Lower lobe of right lung (tissue), 2 donors: ENCODE results near the gene ZFP3. TPM values are rescaled to one million over a fixed set of nuclear protein-coding genes. Genes with fewer than 3 reads are reported as not detected.

Source experiments
- ATAC-seq, 2 donors: fragments of 200-7000 bp; cut with Tn5 transposase; one replicate each; pipeline ENCODE4 v1.9.1; 2020 to 2022; ENCODE audit warnings: mild to moderate bottlenecking in 2 of 2, moderate library complexity in 2 of 2
- DNase-seq: peaks from one replicate; pipeline ENCODE4 v3.0.0-alpha.2; 2020
- H3K27ac ChIP-seq: fragments of 200-600 bp; one replicate; pipeline ENCODE4 v1.8.0; 2022
- H3K27me3 ChIP-seq: fragments of 200-600 bp; one replicate; pipeline ENCODE4 v1.8.0; 2022; ENCODE audit warnings: low read depth
- H3K36me3 ChIP-seq: fragments of 200-600 bp; one replicate; pipeline ENCODE4 v1.8.0; 2022; ENCODE audit warnings: mild to moderate bottlenecking
- H3K4me1 ChIP-seq: fragments of 200-600 bp; one replicate; pipeline ENCODE4 v1.8.0; 2022
- H3K4me3 ChIP-seq: fragments of 200-600 bp; one replicate; pipeline ENCODE4 v1.8.0; 2022; ENCODE audit warnings: mild to moderate bottlenecking
- H3K9me3 ChIP-seq: fragments of 200-600 bp; one replicate; pipeline ENCODE4 v1.8.0; 2022
- intact Hi-C: fragments of 100-400 bp; cut with DNase I; formaldehyde crosslinking; loops from one replicate; pipeline ENCODE4 v1.11.0; 2022
- total RNA-seq: library from RNA; stranded (reverse); fragmentation: NEBNext Ultra II Directional; extraction: Animal tissue kit (Norgen Biotek cat#: 25700); gene quantifications from one replicate; pipeline ENCODE4 v1.2.1, GENCODE V29; 2021
- TF ChIP-seq, protein P1 (sequence below): fragments of 200-600 bp; IDR thresholded peaks from one replicate; pipeline ENCODE4 v1.8.0; 2022; ENCODE audit warnings: antibody characterized with exemption, mild to moderate bottlenecking
- donor health status: DM: no; HTN: yes; CAD: no; lungs with severe emphysema.

Gene ZFP3
- total RNA-seq, 1 donor from 2014 or later: 7.1 TPM

GRCh38 chr17:5100832-5101231, 22.6 kb downstream of the ZFP3 start:
- Histone ChIP-seq H3K4me3 (no peak overlapping the region), H3K4me1 (peaks cover 13% of the 10 kb centered on the region), H3K36me3 (peaks cover 5% of the 10 kb centered on the region), H3K9me3 (peaks cover 12% of the 10 kb centered on the region), H3K27me3 (peaks cover 4% of the 10 kb centered on the region), H3K27ac (no peak overlapping the region)
- TF ChIP-seq, protein P1, sequence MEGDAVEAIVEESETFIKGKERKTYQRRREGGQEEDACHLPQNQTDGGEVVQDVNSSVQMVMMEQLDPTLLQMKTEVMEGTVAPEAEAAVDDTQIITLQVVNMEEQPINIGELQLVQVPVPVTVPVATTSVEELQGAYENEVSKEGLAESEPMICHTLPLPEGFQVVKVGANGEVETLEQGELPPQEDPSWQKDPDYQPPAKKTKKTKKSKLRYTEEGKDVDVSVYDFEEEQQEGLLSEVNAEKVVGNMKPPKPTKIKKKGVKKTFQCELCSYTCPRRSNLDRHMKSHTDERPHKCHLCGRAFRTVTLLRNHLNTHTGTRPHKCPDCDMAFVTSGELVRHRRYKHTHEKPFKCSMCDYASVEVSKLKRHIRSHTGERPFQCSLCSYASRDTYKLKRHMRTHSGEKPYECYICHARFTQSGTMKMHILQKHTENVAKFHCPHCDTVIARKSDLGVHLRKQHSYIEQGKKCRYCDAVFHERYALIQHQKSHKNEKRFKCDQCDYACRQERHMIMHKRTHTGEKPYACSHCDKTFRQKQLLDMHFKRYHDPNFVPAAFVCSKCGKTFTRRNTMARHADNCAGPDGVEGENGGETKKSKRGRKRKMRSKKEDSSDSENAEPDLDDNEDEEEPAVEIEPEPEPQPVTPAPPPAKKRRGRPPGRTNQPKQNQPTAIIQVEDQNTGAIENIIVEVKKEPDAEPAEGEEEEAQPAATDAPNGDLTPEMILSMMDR: no peak
- intact Hi-C loops: no loop called here
- DNase-seq (no peak), ATAC-seq (no peak)

- peaks cover 26% of the 10 kb centered on the region for H3K36me3 ChIP-seq
- TF ChIP-seq, protein P1: no peak
- ATAC-seq: no peak
- intact Hi-C loops: no loop called here
- H3K4me1 ChIP-seq: peaks cover 14% of the 10 kb centered on the region
- H3K4me3 ChIP-seq: peak overlapping the region; percentile 94
- no peak for DNase-seq
- H3K9me3 ChIP-seq: no peaks in the 10 kb centered on the region
- H3K27me3 ChIP-seq: peaks cover 15% of the 10 kb centered on the region
- peak overlapping the region; percentile 80 for H3K27ac ChIP-seq
Observed at GRCh38 chr17:5110816-5111215, 32.5 kb downstream of the ZFP3 start.

DNA sequence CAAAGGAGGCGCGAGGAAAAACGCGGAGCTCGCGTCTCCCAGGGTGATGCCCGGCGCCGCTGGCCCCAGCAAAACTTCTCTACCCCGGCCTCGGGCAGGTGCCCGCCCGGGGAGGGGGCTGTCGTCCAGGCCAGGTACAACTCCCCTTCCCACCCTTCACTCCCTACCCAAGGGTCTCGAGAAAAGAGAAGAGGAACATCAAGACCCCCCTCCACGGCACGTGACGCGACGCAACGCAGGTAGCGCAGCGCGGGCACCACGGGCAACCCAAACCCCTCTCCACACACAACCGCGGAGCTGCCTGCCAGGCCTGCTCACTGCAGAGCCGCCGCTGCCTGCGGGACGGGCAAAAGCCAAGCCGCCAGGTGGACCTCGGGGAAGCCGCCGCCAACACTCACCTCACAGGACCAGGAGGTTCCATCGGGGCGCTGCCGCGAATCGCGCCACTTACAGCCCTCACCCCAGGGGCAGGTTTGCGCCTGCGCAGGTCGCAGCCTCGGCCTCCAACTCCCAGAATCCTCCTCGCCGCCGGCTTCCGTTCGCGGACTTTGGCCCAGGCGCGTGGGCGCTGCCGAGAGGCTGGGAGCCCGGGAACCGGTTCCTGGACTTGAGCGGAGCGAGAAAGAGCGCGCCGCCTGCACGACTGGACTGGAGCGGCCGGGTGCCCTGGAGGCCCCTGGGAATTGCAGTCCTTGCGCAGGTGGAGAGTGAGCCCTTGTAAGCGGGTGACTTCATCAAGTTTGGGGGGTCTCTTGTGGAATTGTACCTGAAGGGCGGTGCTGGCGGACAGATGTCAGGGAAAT, 33.3 kb downstream of the ZFP3 start, which contains the start of gene ZNF232:
TSS of gene ZNF232 (minus strand) at position 477 of the 803 bp plus-strand sequence. CDS start at position 421, 56 bp downstream.
- ATAC-seq: peak; percentile 98
- Histone ChIP-seq H3K27me3 (peaks cover 23% of the 10 kb centered on the region), H3K4me1 (peaks cover 14% of the 10 kb centered on the region), H3K36me3 (peaks cover 20% of the 10 kb centered on the region), H3K9me3 (no peaks in the 10 kb centered on the region), H3K4me3 (peak within 1 kb of the TSS; percentile 94), H3K27ac (peak within 1 kb of the TSS; percentile 80)
- intact Hi-C loops: no loop called here
- TF ChIP-seq, protein P1: no peak
- peak; percentile 97 for DNase-seq

DNA sequence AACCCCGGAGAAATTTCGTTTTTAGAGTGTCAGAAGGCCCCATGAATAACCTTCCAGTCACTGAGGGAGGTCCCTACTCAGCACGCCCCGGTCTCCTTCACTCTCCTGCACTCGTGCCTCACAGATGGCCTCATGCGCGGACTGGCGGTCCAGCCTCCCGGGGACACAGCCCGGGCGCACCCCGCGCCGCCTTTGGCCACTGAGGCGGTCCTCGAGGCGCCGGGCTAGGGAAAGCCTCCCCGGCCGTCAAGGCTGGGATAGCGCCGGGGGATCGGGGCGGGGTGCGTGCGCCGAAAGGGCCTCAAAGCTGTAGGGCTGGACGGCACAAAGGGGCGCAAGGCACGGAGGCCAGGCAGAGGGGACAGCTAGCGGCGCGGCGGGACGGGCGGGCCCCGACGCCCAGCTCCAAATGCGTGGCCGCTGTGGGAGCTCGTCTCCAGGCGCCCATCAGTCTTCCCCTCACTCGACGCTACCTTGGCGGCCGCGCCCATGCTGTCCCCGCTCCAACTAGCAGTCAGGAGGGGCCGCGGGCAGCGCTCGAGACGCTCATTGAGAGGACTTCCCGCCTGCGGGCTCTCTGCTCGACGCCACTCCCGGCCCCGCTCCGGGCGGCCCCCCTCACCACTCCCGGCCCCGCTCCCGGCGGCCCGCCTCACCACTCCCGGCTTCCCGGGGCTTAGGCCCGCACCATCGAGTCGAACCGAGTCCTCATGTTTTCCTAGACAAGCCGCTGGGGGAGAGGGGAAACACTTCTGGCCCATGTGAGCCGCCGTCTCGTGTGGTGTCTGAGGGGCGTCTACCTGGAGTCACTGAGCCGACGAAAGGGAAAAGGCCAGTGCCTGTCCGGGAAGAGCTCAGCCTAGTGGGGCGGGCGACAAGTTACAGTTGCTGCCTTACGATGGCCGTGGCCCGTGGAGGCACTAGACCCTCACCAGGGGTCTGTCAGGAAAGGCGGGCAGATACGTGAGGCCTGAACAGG, 37.7 kb downstream of the ZFP3 start, which contains the start of gene USP6:
TSS of gene USP6 (plus strand) at position 360 of the 979 bp plus-strand sequence. CDS start 14,336 bp downstream, outside the sequence.
- TF ChIP-seq, protein P1: no peak
- no peaks in the 10 kb centered on the region for H3K36me3 ChIP-seq
- H3K4me3 ChIP-seq: no peak within 1 kb of the TSS
- no peaks in the 10 kb centered on the region for H3K9me3 ChIP-seq
- DNase-seq (no peak), ATAC-seq (no peak)
- no peak within 1 kb of the TSS for H3K27ac ChIP-seq
- intact Hi-C loops: no loop called here
- H3K27me3 ChIP-seq: peaks cover 29% of the 10 kb centered on the region
- peaks cover 3% of the 10 kb centered on the region for H3K4me1 ChIP-seq

- Histone ChIP-seq H3K4me1 (peaks cover 6% of the 10 kb centered on the region), H3K36me3 (no peaks in the 10 kb centered on the region), H3K4me3 (no peak overlapping the region), H3K9me3 (no peaks in the 10 kb centered on the region), H3K27me3 (peaks cover 47% of the 10 kb centered on the region), H3K27ac (no peak overlapping the region)
- TF ChIP-seq, protein P1: no peak
- intact Hi-C loops: no loop called here
- ATAC-seq: no peak
- peak; percentile 18 for DNase-seq
Observed at GRCh38 chr17:5118219-5118618, 40.0 kb downstream of the ZFP3 start.
